Neural progenitor cell (in vitro differentiated cells): Measurements from ENCODE around the gene ARHGDIA. TPM values are rescaled to one million over a fixed set of nuclear protein-coding genes. Genes with fewer than 3 reads are reported as not detected.

Source experiments
- DNase-seq: peaks from one replicate; pipeline ENCODE4 v3.0.0-alpha.2; 2016; ENCODE audit warnings: low spot score
- H2AFZ ChIP-seq: fragments of 200-600 bp; sonication (generic); replicated peaks from 2 replicates; pipeline ENCODE4 v1.6.1; 2016; ENCODE audit warnings: antibody characterized with exemption
- H3F3A ChIP-seq: fragments of 200-600 bp; sonication (generic); 2 replicates; pipeline ENCODE4 v1.6.1; 2016; ENCODE audit warnings: antibody characterized with exemption, low read depth
- H3K27ac ChIP-seq: fragments of 200-600 bp; sonication (generic); 2 replicates; pipeline ENCODE4 v1.5.1; 2016; ENCODE audit warnings: mild to moderate bottlenecking
- H3K27me3 ChIP-seq: fragments of 200-600 bp; sonication (generic); 2 replicates; pipeline ENCODE4 v1.6.1; 2016; ENCODE audit warnings: mild to moderate bottlenecking, moderate library complexity
- H3K36me3 ChIP-seq: fragments of 200-600 bp; sonication (generic); 2 replicates; pipeline ENCODE4 v1.5.1; 2016
- H3K4me1 ChIP-seq: fragments of 200-600 bp; sonication (generic); 2 replicates; pipeline ENCODE4 v1.6.1; 2016; ENCODE audit warnings: mixed run types
- H3K4me2 ChIP-seq: fragments of 200-600 bp; sonication (generic); 2 replicates; pipeline ENCODE4 v1.6.1; 2016
- H3K4me3 ChIP-seq: fragments of 200-600 bp; sonication (generic); 2 replicates; pipeline ENCODE4 v1.5.1; 2016
- H3K79me2 ChIP-seq: fragments of 200-600 bp; sonication (generic); 2 replicates; pipeline ENCODE4 v1.6.1; 2016; ENCODE audit warnings: low read depth
- H3K9ac ChIP-seq: fragments of 200-600 bp; sonication (generic); 2 replicates; pipeline ENCODE4 v1.6.1; 2016
- H3K9me3 ChIP-seq: fragments of 200-600 bp; sonication (generic); 2 replicates; pipeline ENCODE4 v1.5.1; 2016; ENCODE audit warnings: low read depth
- H4K20me1 ChIP-seq: fragments of 200-600 bp; sonication (generic); 2 replicates; pipeline ENCODE4 v1.6.1; 2016; ENCODE audit warnings: low read depth
- H3K27ac Mint-ChIP-seq: 3 replicates; pipeline ENCODE4 v1.8.0; 2021; ENCODE audit warnings: mixed read lengths
- H3K27me3 Mint-ChIP-seq: 2 replicates; pipeline ENCODE4 v1.8.0; 2022; ENCODE audit warnings: low read depth, mild to moderate bottlenecking, inconsistent platforms, moderate library complexity, mixed read lengths; ENCODE audit not compliant: insufficient read depth
- H3K36me3 Mint-ChIP-seq: 3 replicates; pipeline ENCODE4 v1.8.0; 2021; ENCODE audit warnings: mixed read lengths
- H3K4me1 Mint-ChIP-seq: 3 replicates; pipeline ENCODE4 v1.8.0; 2021; ENCODE audit warnings: mixed read lengths
- H3K4me3 Mint-ChIP-seq: 3 replicates; pipeline ENCODE4 v1.8.0; 2021; ENCODE audit warnings: mild to moderate bottlenecking, moderate library complexity, mixed read lengths
- H3K9me3 Mint-ChIP-seq: 3 replicates; pipeline ENCODE4 v1.8.0; 2020; ENCODE audit warnings: mixed read lengths
- CTCF ChIP-seq: fragments of 200-600 bp; sonication (generic); IDR thresholded peaks from 2 replicates; pipeline ENCODE4 v1.5.1; 2017; ENCODE audit warnings: antibody characterized with exemption, mild to moderate bottlenecking
- EZH2 ChIP-seq: fragments of 200-600 bp; sonication (generic); IDR thresholded peaks from 2 replicates; pipeline ENCODE4 v1.6.1; 2017; ENCODE audit warnings: antibody characterized with exemption, mild to moderate bottlenecking, moderate library complexity
- EZH2phosphoT487 ChIP-seq: fragments of 200-600 bp; sonication (generic); IDR thresholded peaks from 2 replicates; pipeline ENCODE4 v1.6.1; 2017; ENCODE audit warnings: antibody characterized with exemption
- total RNA-seq: library from RNA; depleted of rRNA; stranded (reverse); fragments of >200 nt; gene quantifications from 2 replicates; pipeline ENCODE4 v1.2.3, GENCODE V29; 2015; ENCODE audit warnings: low replicate concordance

Gene ARHGDIA
- total RNA-seq, 1 donor from 2014 or later, result 25.1 TPM

GRCh38 chr17:81833921-81834830 lies 37.0 kb downstream of the ARHGDIA start:
- Histone ChIP-seq H3K79me2 (peaks cover 54% of the 10 kb centered on the region), H3K36me3 (no peaks in the 10 kb centered on the region), H3K9me3 (no peaks in the 10 kb centered on the region), H3K27me3 (no peaks in the 10 kb centered on the region), H4K20me1 (peaks cover 13% of the 10 kb centered on the region), H3K4me2 (peak overlapping the region; percentile 93), H3K9ac (peak overlapping the region; percentile 84), H3K4me3 (peak overlapping the region; percentile 69), H3F3A (peaks cover 16% of the 10 kb centered on the region), H2AFZ (peak overlapping the region; percentile 34), H3K27ac (peak overlapping the region; percentile 73), H3K4me1 (peaks cover 12% of the 10 kb centered on the region)
- Mint-ChIP-seq H3K27me3 (peaks cover 5% of the 10 kb centered on the region), H3K4me3 (peak overlapping the region; percentile 94), H3K27ac (peak overlapping the region; percentile 86), H3K9me3 (no peaks in the 10 kb centered on the region), H3K36me3 (no peaks in the 10 kb centered on the region), H3K4me1 (peaks cover 19% of the 10 kb centered on the region)
- no peak for DNase-seq
- TF ChIP-seq EZH2phosphoT487 (no peak), CTCF (no peak), EZH2 (no peak)

GRCh38 chr17:81833160-81833920 lies 37.8 kb downstream of the ARHGDIA start, which contains the start of gene MCRIP1:
MCRIP1 (minus strand) TSS chr17:81833291; CDS start chr17:81824506, 8,785 bp downstream.
- peak within 1 kb of the TSS; percentile 64 for H2AFZ ChIP-seq
- Mint-ChIP-seq H3K4me1 (peaks cover 24% of the 10 kb centered on the region), H3K27me3 (peaks cover 5% of the 10 kb centered on the region), H3K4me3 (peak within 1 kb of the TSS; percentile 94), H3K9me3 (no peaks in the 10 kb centered on the region), H3K27ac (peak within 1 kb of the TSS; percentile 86), H3K36me3 (peaks cover 2% of the 10 kb centered on the region)
- DNase-seq, result peak; percentile 99
- H3K4me2 ChIP-seq, result peak within 1 kb of the TSS; percentile 100
- H3K27ac ChIP-seq, result peak within 1 kb of the TSS; percentile 73
- no peaks in the 10 kb centered on the region for H3K27me3 ChIP-seq
- peaks cover 12% of the 10 kb centered on the region for H3K4me1 ChIP-seq
- peak within 1 kb of the TSS; percentile 96 for H3K4me3 ChIP-seq
- H4K20me1 ChIP-seq, result peaks cover 13% of the 10 kb centered on the region
- H3F3A ChIP-seq, result peaks cover 16% of the 10 kb centered on the region
- TF ChIP-seq EZH2phosphoT487, result no peak
- TF ChIP-seq EZH2, result no peak
- TF ChIP-seq CTCF, result peak; percentile 8
- peak within 1 kb of the TSS; percentile 84 for H3K9ac ChIP-seq
- H3K9me3 ChIP-seq, result no peaks in the 10 kb centered on the region
- peaks cover 54% of the 10 kb centered on the region for H3K79me2 ChIP-seq
- no peaks in the 10 kb centered on the region for H3K36me3 ChIP-seq

GRCh38 chr17:81832608-81833159 lies 38.5 kb downstream of the ARHGDIA start:
- H3K27me3 Mint-ChIP-seq, result peaks cover 5% of the 10 kb centered on the region
- peak overlapping the region; percentile 94 for H3K4me3 Mint-ChIP-seq
- peaks cover 3% of the 10 kb centered on the region for H3K36me3 Mint-ChIP-seq
- H3K4me3 ChIP-seq, result peak overlapping the region; percentile 96
- TF ChIP-seq EZH2 (no peak), CTCF (no peak)
- H3K79me2 ChIP-seq, result peaks cover 54% of the 10 kb centered on the region
- peak overlapping the region; percentile 82 for H3K9ac ChIP-seq
- peak overlapping the region; percentile 86 for H3K27ac Mint-ChIP-seq
- no peak for DNase-seq
- peaks cover 11% of the 10 kb centered on the region for H3F3A ChIP-seq
- peaks cover 13% of the 10 kb centered on the region for H4K20me1 ChIP-seq
- H2AFZ ChIP-seq, result peak overlapping the region; percentile 64
- peaks cover 12% of the 10 kb centered on the region for H3K4me1 ChIP-seq
- H3K4me2 ChIP-seq, result peak overlapping the region; percentile 100
- H3K4me1 Mint-ChIP-seq, result peaks cover 25% of the 10 kb centered on the region
- no peaks in the 10 kb centered on the region for H3K36me3 ChIP-seq
- no peaks in the 10 kb centered on the region for H3K9me3 ChIP-seq
- H3K27me3 ChIP-seq, result no peaks in the 10 kb centered on the region
- H3K9me3 Mint-ChIP-seq, result no peaks in the 10 kb centered on the region
- H3K27ac ChIP-seq, result no peak overlapping the region
